Left lung (tissue), 10 donors: ENCODE measurements around the gene XIRP1. TPM values are rescaled to one million over a fixed set of nuclear protein-coding genes. Genes with fewer than 3 reads are reported as not detected.

ENCODE experiments used
- ATAC-seq: fragments of 200-7000 bp; cut with Tn5 transposase; one replicate; pipeline ENCODE4 v1.9.1; 2020; ENCODE audit warnings: moderate library complexity
- DNase-seq, 4 donors: peaks; one replicate each; pipeline ENCODE4 v3.0.0-alpha.2; 2013 to 2020
- H3K27ac ChIP-seq, 2 donors: fragments of 200-600 bp; sonication (generic) in 1 of 2; one replicate each; pipeline versions ENCODE4 v1.5.0 to v1.8.0; 2020 to 2021
- H3K27me3 ChIP-seq, 2 donors: fragments of 200-600 bp; sonication (generic) in 1 of 2; one replicate each; pipeline versions ENCODE4 v1.5.0 to v1.8.0; 2020 to 2021
- H3K36me3 ChIP-seq, 2 donors: fragments of 200-600 bp; sonication (generic) in 1 of 2; one replicate each; pipeline versions ENCODE4 v1.5.0 to v1.8.0; 2020 to 2021
- H3K4me1 ChIP-seq, 2 donors: fragments of 200-600 bp; one replicate each; pipeline ENCODE4 v1.8.0; 2021
- H3K4me3 ChIP-seq, 2 donors: fragments of 200-600 bp; sonication (generic) in 1 of 2; one replicate each; pipeline versions ENCODE4 v1.5.0 to v1.8.0; 2020 to 2021; ENCODE audit warnings: mild to moderate bottlenecking in 1 of 2
- H3K9me3 ChIP-seq, 2 donors: fragments of 200-600 bp; sonication (generic) in 1 of 2; one replicate each; pipeline versions ENCODE4 v1.5.0 to v1.8.0; 2020 to 2021
- CTCF ChIP-seq, 2 donors: fragments of 200-600 bp; sonication (generic) in 1 of 2; IDR thresholded peaks; one replicate each; pipeline versions ENCODE4 v1.5.0 to v1.8.0; 2021; ENCODE audit warnings: antibody characterized with exemption in 2 of 2
- intact Hi-C, 2 donors: fragments of 100-400 bp; cut with DNase I; formaldehyde crosslinking; loops; one replicate each; pipeline versions ENCODE4 v1.11.2 to v1.14.2; 2022
- polyA plus RNA-seq, 6 donors: library from polyadenylated mRNA; unstranded; fragments of 120-200 nt; gene quantifications; one replicate each; pipeline ENCODE4 v1.2.1, GENCODE V29; 2013; ENCODE audit not compliant: insufficient read length in 6 of 6
- total RNA-seq, 2 donors: library from RNA; stranded (reverse); fragmentation: NEBNext Ultra II Directional; extraction: Animal tissue kit (Norgen Biotek cat#: 25700); gene quantifications; one replicate each; pipeline ENCODE4 v1.2.1, GENCODE V29; 2021
- donor health status: DM: no; HTN: yes; CAD: no.
- donor health status: DM: no; HTN: no; CAD: no.

Gene XIRP1
- total and polyA plus RNA-seq, 8 donors, result 0.03 to 0.18 (median 0.07) TPM

- Histone ChIP-seq H3K4me1 (peaks cover 29 to 88% of the 10 kb centered on the region in 2 donors), H3K4me3 (no peak overlapping the region), H3K27me3 (no peaks in the 10 kb centered on the region), H3K9me3 (no peaks in the 10 kb centered on the region), H3K36me3 (peaks cover 0 to 90% of the 10 kb centered on the region in 2 donors), H3K27ac (peak overlapping the region; percentile 60 to 65)
- intact Hi-C loops, result no loop called here
- TF ChIP-seq CTCF (IDR thresholded peaks at IDR 0.05), result no peak
- ATAC-seq, result peak; percentile 80
- peak in 3 of 4 donors; percentile 81 to 90 (median 82) for DNase-seq
These were observed 51.0 kb downstream of the XIRP1 start for GRCh38 chr3:39141171-39141995.

- intact Hi-C loops, result no loop called here
- DNase-seq (no peak), ATAC-seq (no peak)
- peaks cover 25 to 88% of the 10 kb centered on the region in 2 donors for H3K4me1 ChIP-seq
- H3K27me3 ChIP-seq, result no peaks in the 10 kb centered on the region
- no peaks in the 10 kb centered on the region for H3K9me3 ChIP-seq
- H3K27ac ChIP-seq, result peak overlapping the region; percentile 60 to 65
- no peak for TF ChIP-seq CTCF (IDR thresholded peaks at IDR 0.05)
- H3K4me3 ChIP-seq, result no peak overlapping the region
- H3K36me3 ChIP-seq, result peaks cover 0 to 81% of the 10 kb centered on the region in 2 donors
These were observed 51.9 kb downstream of the XIRP1 start for GRCh38 chr3:39140341-39140971.

GRCh38 chr3:39139442-39139841, 53.0 kb downstream of the XIRP1 start:
- Histone ChIP-seq H3K27me3 (no peaks in the 10 kb centered on the region), H3K9me3 (no peaks in the 10 kb centered on the region), H3K36me3 (peaks cover 0 to 71% of the 10 kb centered on the region in 2 donors), H3K27ac (peak overlapping the region in 1 of 2 donors; percentile 2), H3K4me1 (peaks cover 25 to 83% of the 10 kb centered on the region in 2 donors), H3K4me3 (no peak overlapping the region)
- intact Hi-C loops, result no loop called here
- ATAC-seq (no peak), DNase-seq (no peak)
- no peak for TF ChIP-seq CTCF (IDR thresholded peaks at IDR 0.05)

GRCh38 chr3:39138804-39139415, 53.5 kb downstream of the XIRP1 start:
- intact Hi-C loops, result no loop called here
- TF ChIP-seq CTCF (IDR thresholded peaks at IDR 0.05), result no peak
- H3K27me3 ChIP-seq, result no peaks in the 10 kb centered on the region
- peak overlapping the region in 1 of 2 donors; percentile 2 for H3K27ac ChIP-seq
- peaks cover 25 to 83% of the 10 kb centered on the region in 2 donors for H3K4me1 ChIP-seq
- DNase-seq (no peak), ATAC-seq (no peak)
- H3K4me3 ChIP-seq, result no peak overlapping the region
- H3K9me3 ChIP-seq, result no peaks in the 10 kb centered on the region
- H3K36me3 ChIP-seq, result peaks cover 0 to 65% of the 10 kb centered on the region in 2 donors
